GM23248 (cell line): Measurements from ENCODE around the gene EI24.

Experiments used
- EZH2 ChIP-seq: fragments of 200-600 bp; sonication (generic); IDR thresholded peaks from 2 replicates; pipeline ENCODE4 v1.6.1; 2018; ENCODE audit warnings: antibody characterized with exemption, mild to moderate bottlenecking; ENCODE audit not compliant: insufficient read depth, poor library complexity, severe bottlenecking
- EZH2phosphoT487 ChIP-seq: fragments of 200-600 bp; sonication (generic); IDR thresholded peaks from 2 replicates; pipeline ENCODE4 v1.6.1; 2018; ENCODE audit warnings: antibody characterized with exemption, moderate library complexity, mild to moderate bottlenecking, low read depth; ENCODE audit not compliant: insufficient read depth

DNA sequence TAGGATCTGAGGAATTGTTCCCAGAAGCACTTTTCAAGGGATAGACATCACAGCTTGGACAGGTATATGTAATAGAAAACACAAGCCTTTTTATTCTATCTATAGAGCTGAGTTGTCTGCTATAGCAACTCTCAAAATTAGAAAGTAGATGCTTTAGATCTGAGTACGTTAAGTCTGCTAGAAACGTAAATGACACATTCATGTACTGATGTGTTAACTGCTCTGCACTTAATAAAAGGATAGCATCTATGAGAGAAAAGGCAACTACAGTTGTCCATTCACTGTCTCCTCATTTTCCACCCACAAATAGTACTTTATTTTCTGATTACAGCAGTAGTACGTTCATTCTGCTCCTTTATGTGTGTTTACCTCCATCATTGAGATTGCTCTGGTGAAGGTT is 17.3 kb downstream of the EI24 start:
- no peak for TF ChIP-seq EZH2
- no peak for TF ChIP-seq EZH2phosphoT487
